Peyer's patch (tissue), 4 donors: ENCODE data around the gene DCLK2.

ENCODE experiments used
- CTCF ChIP-seq, 6 experiments: fragments of 450-650 bp in 4 of 6; fragments of 200-600 bp in 2 of 6; sonication (generic) in 1 of 6; IDR thresholded peaks; one replicate each; pipeline ENCODE4 v1.5.1; 2017 to 2019; ENCODE audit warnings: antibody characterized with exemption in 6 of 6, mild to moderate bottlenecking in 3 of 6, moderate library complexity in 1 of 6
- POLR2A ChIP-seq, 2 donors: fragments of 450-650 bp; IDR thresholded peaks; one replicate each; pipeline ENCODE4 v1.5.1; 2017; ENCODE audit warnings: antibody characterized with exemption in 2 of 2, mild to moderate bottlenecking in 2 of 2, moderate library complexity in 2 of 2

- TF ChIP-seq CTCF (IDR thresholded peaks at IDR 0.05) (no peak), POLR2A (IDR thresholded peaks at IDR 0.05) (no peak)
Measured at GRCh38 chr4:150156543-150156942, 78.3 kb downstream of the DCLK2 start.
